ENCODE results near the gene PRICKLE3.
A peak's percentile ranks its signal among the peaks of the same experiment; 100 is the strongest.

Gene PRICKLE3

GRCh38 chrX:49187028-49187394 lies 838 bp upstream of the PRICKLE3 start:
- TF ChIP-seq, protein P1, sequence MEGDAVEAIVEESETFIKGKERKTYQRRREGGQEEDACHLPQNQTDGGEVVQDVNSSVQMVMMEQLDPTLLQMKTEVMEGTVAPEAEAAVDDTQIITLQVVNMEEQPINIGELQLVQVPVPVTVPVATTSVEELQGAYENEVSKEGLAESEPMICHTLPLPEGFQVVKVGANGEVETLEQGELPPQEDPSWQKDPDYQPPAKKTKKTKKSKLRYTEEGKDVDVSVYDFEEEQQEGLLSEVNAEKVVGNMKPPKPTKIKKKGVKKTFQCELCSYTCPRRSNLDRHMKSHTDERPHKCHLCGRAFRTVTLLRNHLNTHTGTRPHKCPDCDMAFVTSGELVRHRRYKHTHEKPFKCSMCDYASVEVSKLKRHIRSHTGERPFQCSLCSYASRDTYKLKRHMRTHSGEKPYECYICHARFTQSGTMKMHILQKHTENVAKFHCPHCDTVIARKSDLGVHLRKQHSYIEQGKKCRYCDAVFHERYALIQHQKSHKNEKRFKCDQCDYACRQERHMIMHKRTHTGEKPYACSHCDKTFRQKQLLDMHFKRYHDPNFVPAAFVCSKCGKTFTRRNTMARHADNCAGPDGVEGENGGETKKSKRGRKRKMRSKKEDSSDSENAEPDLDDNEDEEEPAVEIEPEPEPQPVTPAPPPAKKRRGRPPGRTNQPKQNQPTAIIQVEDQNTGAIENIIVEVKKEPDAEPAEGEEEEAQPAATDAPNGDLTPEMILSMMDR (IDR thresholded peaks at IDR 0.05; ENCODE audit: low read depth, low read length, poor library complexity, severe bottlenecking): no peak
- no peak for TF ChIP-seq EZH2phosphoT487 (IDR thresholded peaks at IDR 0.05; ENCODE audit: borderline replicate concordance, low read length)

GRCh38 chrX:49184294-49185281 lies 1.6 kb downstream of the PRICKLE3 start:
- H3K4me2 ChIP-seq (ENCODE audit: low read length): peak overlapping the region; percentile 87
- peaks cover 15% of the 10 kb centered on the region for H3K36me3 ChIP-seq (ENCODE audit: control insufficient read depth, low read length)
- H3K4me3 ChIP-seq (ENCODE audit: low read length): peak overlapping the region; percentile 87
- H4K20me1 ChIP-seq (ENCODE audit: control insufficient read depth, insufficient read depth, low read depth, low read length): no peaks in the 10 kb centered on the region
- peaks cover 33% of the 10 kb centered on the region for H3K4me1 ChIP-seq (ENCODE audit: control insufficient read depth, low read length)
- TF ChIP-seq, protein P1 (IDR thresholded peaks at IDR 0.05; ENCODE audit: low read depth, low read length, poor library complexity, severe bottlenecking): no peak
- TF ChIP-seq EZH2phosphoT487 (IDR thresholded peaks at IDR 0.05; ENCODE audit: borderline replicate concordance, low read length): no peak
- H3K27me3 ChIP-seq (ENCODE audit: control insufficient read depth, low read length): no peaks in the 10 kb centered on the region
- H3K9me3 ChIP-seq (ENCODE audit: control insufficient read depth, insufficient read depth, low read length): no peaks in the 10 kb centered on the region
- peaks cover 26% of the 10 kb centered on the region for H3K79me2 ChIP-seq (ENCODE audit: control insufficient read depth, low read length)
- peak overlapping the region; percentile 37 for H3K27ac ChIP-seq (ENCODE audit: low read depth, low read length)
- peaks cover 5% of the 10 kb centered on the region for H3F3A ChIP-seq (ENCODE audit: control insufficient read depth, insufficient read depth)
- no peaks in the 10 kb centered on the region for H3K9me2 ChIP-seq (replicated peaks; ENCODE audit: control insufficient read depth, low read length)

More at GRCh38 chrX:49187028-49187394, 838 bp upstream of the PRICKLE3 start:
- H3K4me1 ChIP-seq (ENCODE audit: control insufficient read depth, low read length): peaks cover 37% of the 10 kb centered on the region
- no peaks in the 10 kb centered on the region for H3K9me3 ChIP-seq (ENCODE audit: control insufficient read depth, insufficient read depth, low read length)
- no peaks in the 10 kb centered on the region for H3K27me3 ChIP-seq (ENCODE audit: control insufficient read depth, low read length)
- peaks cover 29% of the 10 kb centered on the region for H3K79me2 ChIP-seq (ENCODE audit: control insufficient read depth, low read length)
- no peaks in the 10 kb centered on the region for H4K20me1 ChIP-seq (ENCODE audit: control insufficient read depth, insufficient read depth, low read depth, low read length)
- no peak overlapping the region for H3K4me3 ChIP-seq (ENCODE audit: low read length)
- peaks cover 7% of the 10 kb centered on the region for H3F3A ChIP-seq (ENCODE audit: control insufficient read depth, insufficient read depth)
- H3K4me2 ChIP-seq (ENCODE audit: low read length): peak overlapping the region; percentile 13; the same call in 1 of the 2 replicates
- H3K9me2 ChIP-seq (replicated peaks; ENCODE audit: control insufficient read depth, low read length): no peaks in the 10 kb centered on the region
- H3K27ac ChIP-seq (ENCODE audit: low read depth, low read length): no peak overlapping the region
- H3K36me3 ChIP-seq (ENCODE audit: control insufficient read depth, low read length): peaks cover 9% of the 10 kb centered on the region

GRCh38 chrX:49183701-49184281 lies 2.4 kb downstream of the PRICKLE3 start:
- no peaks in the 10 kb centered on the region for H3K9me2 ChIP-seq (replicated peaks; ENCODE audit: control insufficient read depth, low read length)
- no peak overlapping the region for H3K4me2 ChIP-seq (ENCODE audit: low read length)
- no peaks in the 10 kb centered on the region for H4K20me1 ChIP-seq (ENCODE audit: control insufficient read depth, insufficient read depth, low read depth, low read length)
- no peak overlapping the region for H3K4me3 ChIP-seq (ENCODE audit: low read length)
- peaks cover 26% of the 10 kb centered on the region for H3K79me2 ChIP-seq (ENCODE audit: control insufficient read depth, low read length)
- no peaks in the 10 kb centered on the region for H3K27me3 ChIP-seq (ENCODE audit: control insufficient read depth, low read length)
- no peak for TF ChIP-seq EZH2phosphoT487 (IDR thresholded peaks at IDR 0.05; ENCODE audit: borderline replicate concordance, low read length)
- TF ChIP-seq, protein P1 (IDR thresholded peaks at IDR 0.05; ENCODE audit: low read depth, low read length, poor library complexity, severe bottlenecking): no peak
- H3K9me3 ChIP-seq (ENCODE audit: control insufficient read depth, insufficient read depth, low read length): no peaks in the 10 kb centered on the region
- peaks cover 25% of the 10 kb centered on the region for H3K4me1 ChIP-seq (ENCODE audit: control insufficient read depth, low read length)
- H3K27ac ChIP-seq (ENCODE audit: low read depth, low read length): no peak overlapping the region
- peaks cover 18% of the 10 kb centered on the region for H3K36me3 ChIP-seq (ENCODE audit: control insufficient read depth, low read length)
- no peaks in the 10 kb centered on the region for H3F3A ChIP-seq (ENCODE audit: control insufficient read depth, insufficient read depth)
